ENCODE data around the gene INPP5D.

Gene INPP5D

GRCh38 chr2:233140077-233140585, 80.0 kb downstream of the INPP5D start:
- no peak for TF ChIP-seq CTCF (IDR thresholded peaks at IDR 0.05; ENCODE audit: unreplicated experiment in 3 of 3)
- H3K27me3 Mint-ChIP-seq (ENCODE audit: low read depth), result peaks cover 26% of the 10 kb centered on the region
- no peak overlapping the region for H3K4me3 Mint-ChIP-seq
- no peaks in the 10 kb centered on the region for H3K36me3 Mint-ChIP-seq (ENCODE audit: low read depth)
- H3K9me3 Mint-ChIP-seq, result peaks cover 3% of the 10 kb centered on the region
- no peaks in the 10 kb centered on the region for H3K4me1 Mint-ChIP-seq
- H3K27ac Mint-ChIP-seq, result no peak overlapping the region

DNA sequence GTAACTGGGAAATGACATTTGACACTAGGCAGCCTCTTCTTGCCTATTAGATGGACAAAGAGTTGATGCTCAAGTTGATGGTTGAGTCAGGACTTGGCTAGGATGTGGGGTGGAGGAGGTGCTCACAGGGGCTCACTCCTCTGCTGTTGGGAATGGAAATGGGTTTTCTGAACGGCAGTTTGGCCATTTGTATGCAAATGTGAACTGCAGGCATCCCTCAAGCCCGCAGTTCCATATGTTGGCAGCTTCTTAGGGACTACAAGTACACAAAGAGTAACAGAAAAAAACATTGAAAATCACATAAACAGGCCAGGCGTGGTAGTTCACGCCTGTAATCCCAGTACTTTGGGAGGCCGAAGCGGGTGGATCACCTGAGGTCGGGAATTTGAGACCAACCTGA, 80.8 kb downstream of the INPP5D start:
- Mint-ChIP-seq H3K4me1 (no peaks in the 10 kb centered on the region), H3K9me3 (peaks cover 3% of the 10 kb centered on the region), H3K27ac (no peak overlapping the region), H3K27me3 (ENCODE audit: low read depth) (peaks cover 33% of the 10 kb centered on the region), H3K4me3 (no peak overlapping the region), H3K36me3 (ENCODE audit: low read depth) (no peaks in the 10 kb centered on the region)
- TF ChIP-seq CTCF (IDR thresholded peaks at IDR 0.05; ENCODE audit: unreplicated experiment in 3 of 3), result no peak

GRCh38 chr2:233141901-233142300, 81.8 kb downstream of the INPP5D start:
- TF ChIP-seq CTCF (IDR thresholded peaks at IDR 0.05; ENCODE audit: unreplicated experiment in 3 of 3), result no peak

GRCh38 chr2:233142355-233142897, 82.3 kb downstream of the INPP5D start:
- Mint-ChIP-seq H3K9me3 (peaks cover 3% of the 10 kb centered on the region), H3K27ac (no peak overlapping the region), H3K36me3 (ENCODE audit: low read depth) (no peaks in the 10 kb centered on the region), H3K27me3 (ENCODE audit: low read depth) (peaks cover 43% of the 10 kb centered on the region), H3K4me3 (no peak overlapping the region), H3K4me1 (no peaks in the 10 kb centered on the region)
- no peak for TF ChIP-seq CTCF (IDR thresholded peaks at IDR 0.05; ENCODE audit: unreplicated experiment in 3 of 3)

More at GRCh38 chr2:233141901-233142300, 81.8 kb downstream of the INPP5D start:
- Mint-ChIP-seq H3K4me3 (no peak overlapping the region), H3K9me3 (peaks cover 3% of the 10 kb centered on the region), H3K36me3 (ENCODE audit: low read depth) (no peaks in the 10 kb centered on the region), H3K4me1 (no peaks in the 10 kb centered on the region), H3K27me3 (ENCODE audit: low read depth) (peaks cover 43% of the 10 kb centered on the region), H3K27ac (no peak overlapping the region)

DNA sequence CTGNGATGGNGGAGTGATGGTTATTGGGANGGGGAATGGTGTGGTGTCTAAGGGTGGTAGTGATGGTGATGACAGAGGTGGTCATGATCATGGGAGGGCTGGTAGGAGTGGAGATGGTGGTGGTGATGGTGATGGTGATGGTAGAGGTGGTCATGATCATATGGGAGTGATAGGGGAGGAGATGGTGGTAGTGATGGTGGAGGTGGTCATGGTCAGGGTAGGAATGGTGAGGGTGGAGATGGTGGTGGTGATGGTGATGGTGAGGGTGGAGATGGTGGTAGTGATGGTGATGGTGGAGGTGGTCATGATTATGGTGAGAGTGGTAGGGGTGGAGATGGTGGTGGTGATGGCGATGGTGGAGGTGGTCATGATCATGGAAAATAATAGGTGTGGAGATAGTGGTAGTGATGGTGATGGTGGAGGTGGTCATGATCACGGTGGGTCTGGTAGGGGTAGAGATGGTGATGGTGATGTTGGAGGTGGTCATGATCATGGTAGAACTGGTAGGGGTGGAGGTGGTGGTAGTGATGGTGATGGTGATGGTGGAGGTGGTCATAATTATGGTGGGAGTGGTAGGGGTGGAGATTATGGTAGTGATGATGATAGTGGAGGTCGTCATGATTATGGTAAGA, 83.7 kb downstream of the INPP5D start:
- H3K27ac Mint-ChIP-seq, result no peak overlapping the region
- H3K4me3 Mint-ChIP-seq, result no peak overlapping the region
- peaks cover 3% of the 10 kb centered on the region for H3K9me3 Mint-ChIP-seq
- H3K36me3 Mint-ChIP-seq (ENCODE audit: low read depth), result no peaks in the 10 kb centered on the region
- H3K27me3 Mint-ChIP-seq (ENCODE audit: low read depth), result peaks cover 43% of the 10 kb centered on the region
- H3K4me1 Mint-ChIP-seq, result no peaks in the 10 kb centered on the region
- no peak for TF ChIP-seq CTCF (IDR thresholded peaks at IDR 0.05; ENCODE audit: unreplicated experiment in 3 of 3)

DNA sequence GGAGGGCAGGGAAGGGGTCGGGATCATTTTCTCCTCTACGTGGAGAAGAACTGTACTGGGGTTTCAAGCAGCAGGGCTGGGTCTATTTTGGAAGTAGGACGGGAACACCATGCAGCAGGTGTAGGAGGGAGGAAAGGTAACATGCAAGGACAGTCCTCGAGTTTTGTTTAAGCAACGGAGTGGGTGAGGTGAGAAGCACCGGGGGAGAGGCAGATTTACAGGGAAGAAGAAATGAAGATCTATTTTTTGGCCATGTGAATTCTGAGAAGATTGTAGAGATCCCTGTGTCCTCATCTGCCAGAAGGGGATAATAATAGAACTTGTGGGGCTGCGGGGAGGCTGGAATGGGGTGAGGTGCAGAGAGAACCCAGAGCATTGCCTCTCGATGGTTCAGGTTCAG, 85.6 kb downstream of the INPP5D start:
- H3K4me1 Mint-ChIP-seq, result no peaks in the 10 kb centered on the region
- no peak overlapping the region for H3K4me3 Mint-ChIP-seq
- peaks cover 41% of the 10 kb centered on the region for H3K27me3 Mint-ChIP-seq (ENCODE audit: low read depth)
- no peaks in the 10 kb centered on the region for H3K36me3 Mint-ChIP-seq (ENCODE audit: low read depth)
- H3K27ac Mint-ChIP-seq, result no peak overlapping the region
- H3K9me3 Mint-ChIP-seq, result peaks cover 3% of the 10 kb centered on the region
- TF ChIP-seq CTCF (IDR thresholded peaks at IDR 0.05; ENCODE audit: unreplicated experiment in 3 of 3), result no peak
